ENCODE results near the gene ENPP3. TPM values are rescaled to one million over a fixed set of nuclear protein-coding genes. Genes with fewer than 3 reads are reported as not detected.

ENPP3 gene
- total RNA-seq, 1 donor from 2014 or later = 0.14 TPM

DNA sequence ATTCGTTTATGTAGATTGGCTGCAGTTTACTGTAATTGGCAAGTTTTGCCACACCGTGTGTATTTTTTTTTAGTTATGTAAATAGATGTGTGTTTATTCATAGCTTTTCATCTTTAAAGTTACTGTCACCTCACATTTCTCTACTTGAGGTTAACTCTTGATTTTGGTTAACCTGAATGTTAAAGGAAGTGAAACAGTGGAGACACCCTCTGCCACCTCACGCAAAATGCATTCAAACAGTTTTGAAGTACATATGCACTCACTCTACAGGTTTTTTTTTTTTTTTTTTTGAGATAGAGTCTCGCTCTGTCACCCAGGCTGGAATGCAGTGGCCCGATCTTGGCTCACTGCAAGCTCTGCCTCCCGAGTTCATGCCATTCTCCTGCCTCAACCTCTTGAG, 46.4 kb downstream of the ENPP3 start:
- Mint-ChIP-seq H3K27ac (ENCODE audit: unreplicated experiment) (no peak overlapping the region), H3K9me3 (peaks cover 2% of the 10 kb centered on the region), H3K4me1 (peaks cover 2% of the 10 kb centered on the region), H3K27me3 (ENCODE audit: low read depth) (no peaks in the 10 kb centered on the region), H3K4me3 (no peak overlapping the region), H3K36me3 (ENCODE audit: low read depth) (no peaks in the 10 kb centered on the region)
- no peak for TF ChIP-seq CTCF (conservative IDR thresholded peaks at IDR 0.05)
- DNase-seq (ENCODE audit: low read depth, low spot score) = no peak

DNA sequence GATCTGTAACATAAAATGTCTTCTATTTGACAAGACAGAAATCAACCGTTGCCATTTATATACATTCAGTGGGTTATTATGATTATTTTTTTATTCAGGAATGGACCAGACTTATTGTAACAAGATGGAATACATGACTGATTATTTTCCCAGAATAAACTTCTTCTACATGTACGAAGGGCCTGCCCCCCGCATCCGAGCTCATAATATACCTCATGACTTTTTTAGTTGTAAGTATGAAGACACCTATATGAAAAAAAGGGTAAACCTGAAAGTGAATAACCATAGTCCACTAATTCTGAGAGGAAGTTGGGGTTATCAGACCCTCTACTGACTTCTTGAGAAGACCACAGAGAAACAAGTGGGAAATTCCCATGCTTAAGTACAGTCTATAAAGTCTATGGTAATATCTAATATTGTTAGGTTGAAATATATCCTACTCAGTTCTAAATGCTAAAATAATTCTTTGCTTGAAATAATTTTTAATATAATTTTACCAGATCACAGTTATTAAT, 48.2 kb downstream of the ENPP3 start:
- Mint-ChIP-seq H3K4me1 (no peaks in the 10 kb centered on the region), H3K27me3 (ENCODE audit: low read depth) (no peaks in the 10 kb centered on the region), H3K36me3 (ENCODE audit: low read depth) (no peaks in the 10 kb centered on the region), H3K27ac (ENCODE audit: unreplicated experiment) (no peak overlapping the region), H3K9me3 (peaks cover 2% of the 10 kb centered on the region), H3K4me3 (no peak overlapping the region)
- no peak for TF ChIP-seq CTCF (conservative IDR thresholded peaks at IDR 0.05)
- DNase-seq (ENCODE audit: low read depth, low spot score) = no peak

DNA sequence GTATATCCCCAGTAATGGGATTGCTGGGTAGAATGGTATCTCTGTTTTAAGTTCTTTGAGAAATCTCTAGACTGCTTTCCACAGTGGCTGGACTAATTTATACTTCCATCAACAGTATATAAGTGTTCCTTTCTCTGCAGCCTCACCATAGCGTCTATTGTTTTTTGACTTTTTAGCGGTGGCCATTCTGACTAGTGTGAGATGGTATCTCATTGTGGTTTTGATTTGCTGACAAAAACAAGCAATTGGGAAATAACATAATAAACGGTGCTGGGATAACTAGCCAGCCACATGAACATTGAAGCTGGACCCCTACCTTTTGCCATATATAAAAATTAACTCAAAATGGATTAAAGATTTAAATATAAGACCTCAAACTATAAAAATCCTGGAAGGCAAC, 49.9 kb downstream of the ENPP3 start:
- Mint-ChIP-seq H3K27ac (ENCODE audit: unreplicated experiment) (no peak overlapping the region), H3K9me3 (no peaks in the 10 kb centered on the region), H3K4me1 (no peaks in the 10 kb centered on the region), H3K4me3 (no peak overlapping the region), H3K36me3 (ENCODE audit: low read depth) (no peaks in the 10 kb centered on the region), H3K27me3 (ENCODE audit: low read depth) (no peaks in the 10 kb centered on the region)
- TF ChIP-seq CTCF (conservative IDR thresholded peaks at IDR 0.05) = no peak
- DNase-seq (ENCODE audit: low read depth, low spot score) = no peak

- H3K4me1 Mint-ChIP-seq = no peaks in the 10 kb centered on the region
- H3K4me3 Mint-ChIP-seq = no peak overlapping the region
- H3K36me3 Mint-ChIP-seq (ENCODE audit: low read depth) = no peaks in the 10 kb centered on the region
- no peaks in the 10 kb centered on the region for H3K27me3 Mint-ChIP-seq (ENCODE audit: low read depth)
- no peak overlapping the region for H3K27ac Mint-ChIP-seq (ENCODE audit: unreplicated experiment)
- TF ChIP-seq CTCF (conservative IDR thresholded peaks at IDR 0.05) = no peak
- no peak for DNase-seq (ENCODE audit: low read depth, low spot score)
- H3K9me3 Mint-ChIP-seq = no peaks in the 10 kb centered on the region
These were observed 51.2 kb downstream of the ENPP3 start for GRCh38 chr6:131688286-131688685.

DNA sequence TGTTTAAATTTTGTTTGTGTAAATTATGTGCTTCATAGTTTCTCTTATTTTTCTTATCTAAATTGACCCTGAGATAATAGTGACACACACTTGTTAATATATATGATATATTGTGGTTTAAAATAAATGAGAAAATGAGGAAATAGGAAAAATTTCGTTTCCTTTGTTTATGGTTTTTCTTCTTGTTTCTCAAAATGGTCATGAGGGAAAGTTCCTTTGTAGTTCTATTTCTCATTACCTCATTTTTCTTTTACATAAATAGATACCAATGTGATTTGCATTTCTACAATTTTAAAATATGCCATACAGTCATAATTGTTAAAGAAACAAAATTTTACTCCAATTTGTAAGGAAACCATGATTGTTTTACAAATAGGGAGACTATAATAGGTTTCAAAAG, 54.9 kb downstream of the ENPP3 start:
- Mint-ChIP-seq H3K27ac (ENCODE audit: unreplicated experiment) (no peak overlapping the region), H3K27me3 (ENCODE audit: low read depth) (no peaks in the 10 kb centered on the region), H3K4me1 (no peaks in the 10 kb centered on the region), H3K9me3 (no peaks in the 10 kb centered on the region), H3K4me3 (no peak overlapping the region), H3K36me3 (ENCODE audit: low read depth) (no peaks in the 10 kb centered on the region)
- no peak for DNase-seq (ENCODE audit: low read depth, low spot score)
- TF ChIP-seq CTCF (conservative IDR thresholded peaks at IDR 0.05) = no peak

DNA sequence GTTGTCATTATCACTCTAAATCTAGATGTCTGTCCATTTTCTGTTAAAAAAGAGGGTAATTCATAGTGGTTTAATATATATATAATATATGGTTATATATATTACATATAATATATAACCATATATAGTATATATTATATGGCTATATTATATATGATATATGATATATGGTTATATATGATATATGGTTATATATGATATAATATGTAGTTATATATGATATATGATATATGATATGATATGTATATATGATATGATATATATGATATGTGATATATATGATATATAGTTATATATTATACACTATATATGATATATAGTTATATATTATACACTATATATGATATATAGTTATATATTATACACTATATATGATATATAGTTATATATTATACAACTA, 55.5 kb downstream of the ENPP3 start:
- Mint-ChIP-seq H3K27me3 (ENCODE audit: low read depth) (no peaks in the 10 kb centered on the region), H3K4me1 (no peaks in the 10 kb centered on the region), H3K9me3 (no peaks in the 10 kb centered on the region), H3K36me3 (ENCODE audit: low read depth) (no peaks in the 10 kb centered on the region), H3K4me3 (no peak overlapping the region), H3K27ac (ENCODE audit: unreplicated experiment) (no peak overlapping the region)
- TF ChIP-seq CTCF (conservative IDR thresholded peaks at IDR 0.05) = no peak
- DNase-seq (ENCODE audit: low read depth, low spot score) = no peak

Measured in neural crest cell (in vitro differentiated cells).